Activated CD4-positive, alpha-beta T cell treated with anti-CD3 and anti-CD28 coated beads, Interleukin-2, amount 50 U/mL, for 48 hours (primary cell): Measurements from ENCODE around the gene DEFB121.

ENCODE experiments used
- DNase-seq, 2 experiments: peaks; one replicate each; pipeline ENCODE4 v3.0.0-alpha.2; 2020

The DEFB121 gene

GRCh38 chr20:31355981-31356380 lies 50.0 kb downstream of the DEFB121 start:
- no peak for DNase-seq
